ENCODE results near the gene MCTP1.

- no peak for TF ChIP-seq CEBPB (IDR thresholded peaks at IDR 0.05; ENCODE audit: low read depth, low read length)
- TF ChIP-seq RAD21 (IDR thresholded peaks at IDR 0.05 in 1 of 2, conservative IDR thresholded peaks at IDR 0.05 in 1 of 2; ENCODE audit: low read depth in 2 of 2, low read length in 2 of 2), result no peak
- no peak for TF ChIP-seq CTCF (IDR thresholded peaks at IDR 0.05; ENCODE audit: control extremely low read depth in 1 of 3, insufficient read depth in 1 of 3, low read depth in 1 of 3, low read length in 3 of 3)
- no peak for TF ChIP-seq GABPA (IDR thresholded peaks at IDR 0.05; ENCODE audit: borderline replicate concordance, insufficient read depth, low read length)
- TF ChIP-seq MAX (IDR thresholded peaks at IDR 0.05), result no peak
- TF ChIP-seq JUN (IDR thresholded peaks at IDR 0.05; ENCODE audit: low read depth, low read length), result no peak
- TF ChIP-seq JUND (IDR thresholded peaks at IDR 0.05; ENCODE audit: low read length), result no peak
- TF ChIP-seq EP300 (IDR thresholded peaks at IDR 0.05; ENCODE audit: borderline replicate concordance in 1 of 2, low read depth in 2 of 2, low read length in 2 of 2), result no peak
- TF ChIP-seq BACH1 (IDR thresholded peaks at IDR 0.05; ENCODE audit: low read length), result no peak
- TF ChIP-seq POLR2A (IDR thresholded peaks at IDR 0.05; ENCODE audit: control extremely low read depth in 1 of 2, low read depth in 2 of 2, low read length in 2 of 2), result no peak
- TF ChIP-seq HDAC2 (IDR thresholded peaks at IDR 0.05; ENCODE audit: borderline replicate concordance in 1 of 2, low read depth in 2 of 2, low read length in 2 of 2), result no peak
Measured at GRCh38 chr5:95317687-95318086, 32.8 kb upstream of the MCTP1 start.

Measured in H1 (cell line).